OCI-LY3 (cell line): ENCODE data around the gene CNMD.

Experiments
- CTCF ChIP-seq: fragments of 200-600, 300-600 bp; sonication (generic); IDR thresholded peaks from 2 replicates; pipeline ENCODE4 v1.5.1; 2014; ENCODE audit warnings: antibody characterized with exemption, low read length, low read depth
- EZH2phosphoT487 ChIP-seq: fragments of 200-600 bp; shearing (Covaris generic); IDR thresholded peaks from 2 replicates; pipeline ENCODE4 v1.6.1; 2018; ENCODE audit warnings: antibody characterized with exemption, mixed run types, low read depth

- no peak for TF ChIP-seq CTCF
- TF ChIP-seq EZH2phosphoT487, result no peak
These were observed 36.1 kb downstream of the CNMD start for GRCh38 chr13:52703482-52703881.
